Activated CD4-positive, alpha-beta T cell treated with anti-CD3 and anti-CD28 coated beads, Interleukin-2, amount 10 ng/mL, durations not matched to agents 24 days and 14 days (primary cell): ENCODE measurements around the gene SMAD2. TPM values are rescaled to one million over a fixed set of nuclear protein-coding genes. Genes with fewer than 3 reads are reported as not detected.

Source experiments
- DNase-seq: peaks from one replicate; pipeline ENCODE4 v3.0.0; 2022
- H3K27ac Mint-ChIP-seq: one replicate; pipeline ENCODE4 v1.8.0; 2022; ENCODE audit warnings: mild to moderate bottlenecking, mixed read lengths
- H3K27me3 Mint-ChIP-seq: one replicate; pipeline ENCODE4 v1.8.0; 2022; ENCODE audit warnings: mixed read lengths
- H3K36me3 Mint-ChIP-seq: one replicate; pipeline ENCODE4 v1.8.0; 2022; ENCODE audit warnings: low read depth, mild to moderate bottlenecking, mixed read lengths
- H3K4me1 Mint-ChIP-seq: one replicate; pipeline ENCODE4 v1.8.0; 2021; ENCODE audit warnings: mixed read lengths
- H3K4me3 Mint-ChIP-seq: one replicate; pipeline ENCODE4 v1.8.0; 2022; ENCODE audit warnings: mild to moderate bottlenecking, moderate library complexity, mixed read lengths
- H3K9me3 Mint-ChIP-seq: one replicate; pipeline ENCODE4 v1.8.0; 2021; ENCODE audit warnings: mixed read lengths
- intact Hi-C: fragments of 100-400 bp; cut with micrococcal nuclease; formaldehyde crosslinking; loops from one replicate; pipeline ENCODE4 v1.15.1; 2023
- total RNA-seq: library from RNA; stranded (reverse); gene quantifications from 2 replicates; pipeline ENCODE4 v1.2.3, GENCODE V29; 2022

Gene SMAD2
- total RNA-seq, 1 donor from 2014 or later, result 388 TPM

DNA sequence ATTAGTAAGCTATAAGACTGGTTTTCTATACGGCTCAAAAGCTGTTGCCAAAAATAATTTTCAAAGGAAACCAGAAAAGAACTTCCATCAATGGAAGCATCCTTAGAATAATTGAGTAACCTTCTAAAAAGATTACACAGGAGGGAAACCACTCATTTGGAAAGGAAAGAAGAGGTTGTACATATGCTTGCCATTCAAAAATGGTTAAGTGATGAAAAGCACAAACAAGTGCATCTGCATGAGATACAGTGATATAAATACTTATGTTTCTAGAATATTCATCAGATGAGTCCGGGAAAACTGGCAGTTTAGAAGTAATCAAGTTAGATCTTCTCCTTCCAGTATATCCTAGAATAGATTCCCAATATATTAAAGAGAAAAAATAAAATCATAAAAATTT lies 20.1 kb upstream of the SMAD2 start:
- DNase-seq, result no peak
- no peak overlapping the region for H3K27ac Mint-ChIP-seq
- H3K36me3 Mint-ChIP-seq, result no peaks in the 10 kb centered on the region
- no peak overlapping the region for H3K4me3 Mint-ChIP-seq
- peaks cover 21% of the 10 kb centered on the region for H3K27me3 Mint-ChIP-seq
- intact Hi-C loops, result no loop called here
- H3K4me1 Mint-ChIP-seq, result peaks cover 14% of the 10 kb centered on the region
- H3K9me3 Mint-ChIP-seq, result peaks cover 7% of the 10 kb centered on the region

DNA sequence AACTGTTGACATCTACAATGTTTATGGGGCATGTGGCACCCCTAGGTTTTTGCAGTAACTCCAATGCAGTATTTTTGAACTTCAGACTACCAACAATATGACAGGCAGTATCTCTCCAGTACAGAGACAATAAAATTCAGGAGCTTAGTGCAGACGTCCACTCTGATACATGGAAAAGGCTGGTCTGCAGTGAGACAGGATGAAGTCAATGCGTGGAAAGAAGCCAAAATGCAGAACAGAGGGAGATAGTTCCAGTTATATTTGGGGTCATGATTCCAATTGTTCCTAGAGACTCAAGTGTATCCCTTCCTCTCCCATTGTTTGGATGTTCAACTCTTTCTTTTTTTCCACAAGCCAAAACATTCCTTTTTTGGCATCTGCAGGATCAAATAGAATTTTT lies 18.7 kb upstream of the SMAD2 start:
- Mint-ChIP-seq H3K4me3 (no peak overlapping the region), H3K27me3 (peaks cover 24% of the 10 kb centered on the region), H3K4me1 (peaks cover 24% of the 10 kb centered on the region), H3K9me3 (peaks cover 13% of the 10 kb centered on the region), H3K27ac (no peak overlapping the region), H3K36me3 (no peaks in the 10 kb centered on the region)
- no peak for DNase-seq
- intact Hi-C loops, result no loop called here

DNA sequence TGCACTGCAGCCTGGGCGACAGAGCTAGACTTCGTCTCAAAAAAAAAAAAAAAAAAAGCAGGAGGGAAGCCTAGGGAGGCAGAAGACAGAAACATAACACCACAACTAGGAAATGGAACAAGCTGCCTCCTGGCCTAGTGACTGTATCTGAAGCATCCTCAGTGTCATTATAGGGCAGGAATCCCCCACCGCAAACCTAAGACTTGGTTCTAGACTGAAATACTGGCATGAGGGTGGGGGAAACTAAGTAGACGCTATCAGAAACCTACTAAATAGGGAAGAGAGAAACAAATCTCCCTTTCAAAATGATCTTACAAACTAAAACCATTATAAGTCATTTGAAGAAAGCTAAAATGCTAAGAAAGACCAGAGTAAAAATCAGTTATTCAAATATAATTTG lies 16.4 kb upstream of the SMAD2 start:
- Mint-ChIP-seq H3K4me3 (no peak overlapping the region), H3K4me1 (peaks cover 14% of the 10 kb centered on the region), H3K27me3 (peaks cover 29% of the 10 kb centered on the region), H3K27ac (no peak overlapping the region), H3K36me3 (no peaks in the 10 kb centered on the region), H3K9me3 (peaks cover 25% of the 10 kb centered on the region)
- DNase-seq, result no peak
- intact Hi-C loops, result no loop called here

DNA sequence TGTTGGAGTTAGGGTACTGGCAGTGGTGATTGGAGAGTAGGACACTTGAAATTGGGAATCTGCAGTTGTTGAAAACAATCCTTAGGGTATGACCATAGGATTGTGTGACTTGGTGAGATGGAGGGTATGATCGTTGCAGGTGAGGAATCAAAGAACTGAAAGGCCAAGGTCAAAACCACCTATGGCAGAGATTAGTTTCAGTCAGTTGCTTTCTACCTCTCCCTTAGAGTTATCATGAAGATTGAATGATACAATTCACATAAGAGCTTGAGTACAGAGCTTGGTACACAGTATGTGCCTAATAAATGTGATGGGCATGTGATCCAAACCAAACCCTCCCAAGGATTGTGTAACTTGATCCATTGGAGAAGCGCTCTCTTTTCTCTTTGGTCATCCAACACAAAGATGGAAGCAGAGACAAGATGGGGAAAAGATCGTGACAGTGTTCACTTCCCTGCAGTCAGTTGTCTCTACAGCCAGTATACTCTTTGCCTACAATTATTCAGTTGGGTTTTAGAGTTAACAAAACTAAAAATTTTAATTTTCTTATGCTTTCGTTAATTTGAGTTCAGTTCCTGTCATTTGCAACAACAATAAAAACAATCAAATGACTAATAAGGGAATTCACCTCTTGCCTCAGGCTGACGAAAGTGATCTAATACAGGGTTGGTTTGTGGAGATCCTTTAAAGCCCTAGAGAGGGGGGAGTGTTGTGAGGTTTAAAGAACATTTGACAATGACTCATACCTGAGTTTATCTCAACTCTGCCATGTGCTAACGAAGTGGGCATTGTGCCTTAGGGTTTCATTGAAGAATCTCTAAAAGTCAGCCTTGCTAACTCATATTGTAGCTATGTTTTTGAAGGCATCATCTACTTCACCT lies 14.8 kb upstream of the SMAD2 start:
- Mint-ChIP-seq H3K4me3 (no peak overlapping the region), H3K9me3 (peaks cover 25% of the 10 kb centered on the region), H3K27ac (peak overlapping the region; percentile 23), H3K4me1 (peaks cover 14% of the 10 kb centered on the region), H3K27me3 (peaks cover 23% of the 10 kb centered on the region), H3K36me3 (no peaks in the 10 kb centered on the region)
- intact Hi-C loops, result loop anchor here (2.0 kb wide), 1 partner anchor 14 kb away; the partner anchor contains the start of gene SMAD2
- DNase-seq, result no peak

DNA sequence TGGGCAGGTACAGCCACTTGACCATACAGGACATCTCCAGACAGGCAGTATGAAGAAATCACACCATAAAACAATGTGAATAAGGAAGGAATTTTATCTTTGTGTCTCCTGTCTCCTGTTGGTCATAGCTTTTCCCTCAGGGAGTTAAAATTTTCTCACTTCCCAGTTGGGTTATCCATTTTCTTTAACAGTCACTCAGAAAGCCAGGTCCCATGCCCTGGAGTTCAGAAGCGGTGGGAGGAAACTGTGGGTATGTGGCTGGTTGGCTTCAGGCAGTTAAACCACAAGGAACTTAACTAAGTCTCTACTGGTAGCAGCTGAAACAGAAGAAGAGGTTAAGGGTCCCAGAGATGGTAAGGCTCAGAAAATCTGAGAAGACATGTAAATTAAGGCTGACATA lies 6.5 kb upstream of the SMAD2 start:
- DNase-seq, result peak; percentile 63
- Mint-ChIP-seq H3K4me1 (peaks cover 10% of the 10 kb centered on the region), H3K36me3 (peaks cover 1% of the 10 kb centered on the region), H3K9me3 (peaks cover 4% of the 10 kb centered on the region), H3K4me3 (peak overlapping the region; percentile 14), H3K27me3 (peaks cover 12% of the 10 kb centered on the region), H3K27ac (no peak overlapping the region)
- intact Hi-C loops, result loop anchor here (10.0 kb wide), 1 partner anchor 228 kb away; no protein-coding TSS in a partner anchor

DNA sequence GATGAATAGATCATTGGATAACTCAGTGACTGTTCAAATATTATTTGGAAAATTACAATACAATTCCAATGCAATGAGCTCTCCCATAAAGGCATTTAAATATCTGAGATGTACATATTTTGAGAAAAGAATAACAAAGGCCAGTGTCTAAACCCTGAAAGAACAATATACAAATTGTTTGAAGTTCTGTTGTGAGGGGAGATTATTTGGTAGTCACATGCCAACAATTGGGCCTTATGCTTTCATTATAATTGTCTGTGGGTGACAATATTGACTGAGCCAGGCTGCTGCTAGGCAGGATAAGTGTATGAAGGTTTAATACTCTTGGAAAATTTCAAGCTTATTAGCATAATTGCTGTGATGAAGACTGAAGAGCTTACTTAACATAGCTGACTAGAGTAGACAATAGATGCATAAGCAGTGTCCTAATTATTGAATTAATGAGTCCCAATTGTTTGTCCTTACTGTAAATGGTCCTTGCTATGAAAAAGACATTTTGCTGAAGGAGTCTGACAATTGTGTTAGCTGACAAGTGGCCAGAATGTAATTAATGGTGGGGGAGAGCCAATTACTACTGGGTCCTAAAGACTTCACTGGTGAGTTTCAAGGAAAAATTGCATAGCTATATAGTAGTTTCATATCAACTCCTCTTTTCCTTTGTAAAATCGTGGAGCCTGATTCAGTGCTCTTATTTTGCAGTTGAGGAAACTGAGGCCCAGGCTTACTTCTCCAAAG lies 5.0 kb upstream of the SMAD2 start:
- intact Hi-C loops, result loop anchor here (10.0 kb wide), 1 partner anchor 229 kb away; no protein-coding TSS in a partner anchor
- peaks cover 2% of the 10 kb centered on the region for H3K36me3 Mint-ChIP-seq
- no peak overlapping the region for H3K4me3 Mint-ChIP-seq
- H3K4me1 Mint-ChIP-seq, result peaks cover 14% of the 10 kb centered on the region
- no peak for DNase-seq
- H3K27ac Mint-ChIP-seq, result no peak overlapping the region
- peaks cover 12% of the 10 kb centered on the region for H3K27me3 Mint-ChIP-seq
- peaks cover 4% of the 10 kb centered on the region for H3K9me3 Mint-ChIP-seq

DNA sequence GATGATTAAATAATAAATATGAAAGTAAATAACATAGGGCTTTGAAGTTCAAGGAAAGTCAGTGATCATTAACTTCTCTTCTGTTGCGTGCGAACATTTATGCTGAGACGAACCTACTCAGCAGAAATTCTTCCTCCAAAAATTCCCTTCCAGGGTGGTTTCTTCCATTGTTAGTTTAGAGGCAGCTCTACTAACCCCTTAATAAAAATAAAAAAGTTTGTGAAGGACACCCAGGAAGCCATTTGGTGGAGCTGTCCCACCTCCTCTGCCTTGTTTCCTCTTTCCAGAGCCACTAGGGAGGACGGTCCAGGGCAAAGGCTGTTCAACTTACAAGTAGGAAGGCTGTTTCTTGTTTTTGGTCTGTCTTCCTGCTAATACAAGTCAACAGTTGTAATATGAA lies 2.1 kb upstream of the SMAD2 start:
- DNase-seq, result peak; percentile 54
- peaks cover 19% of the 10 kb centered on the region for H3K36me3 Mint-ChIP-seq
- H3K4me3 Mint-ChIP-seq, result no peak overlapping the region
- H3K27me3 Mint-ChIP-seq, result peaks cover 11% of the 10 kb centered on the region
- H3K4me1 Mint-ChIP-seq, result peaks cover 27% of the 10 kb centered on the region
- intact Hi-C loops, result loop anchor here (2.0 to 10.0 kb wide), 2 partner anchors 20 to 232 kb away; no protein-coding TSS in a partner anchor
- peaks cover 4% of the 10 kb centered on the region for H3K9me3 Mint-ChIP-seq
- no peak overlapping the region for H3K27ac Mint-ChIP-seq

DNA sequence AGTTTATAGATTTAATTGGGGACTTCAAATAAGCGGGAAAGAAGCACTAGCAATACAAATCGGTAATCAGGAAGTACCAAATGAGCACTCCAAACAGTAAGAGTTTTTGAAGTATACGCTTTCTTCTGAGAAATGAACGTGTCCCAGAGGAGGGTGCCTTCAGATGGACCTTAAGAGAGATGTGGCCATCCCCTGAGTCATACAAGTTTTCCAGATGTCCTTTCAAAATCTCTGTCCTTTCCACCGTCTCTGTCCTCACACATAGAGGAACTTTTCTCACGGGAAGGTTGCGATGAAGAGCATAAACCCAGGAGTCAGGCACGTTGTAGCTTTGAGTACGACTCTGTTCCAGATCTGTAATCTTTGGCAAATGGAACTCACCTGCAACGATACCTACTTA lies 1.7 kb upstream of the SMAD2 start:
- H3K9me3 Mint-ChIP-seq, result peaks cover 4% of the 10 kb centered on the region
- intact Hi-C loops, result loop anchor here (2.0 to 10.0 kb wide), 2 partner anchors 21 to 233 kb away; no protein-coding TSS in a partner anchor
- peaks cover 11% of the 10 kb centered on the region for H3K27me3 Mint-ChIP-seq
- H3K4me3 Mint-ChIP-seq, result peak overlapping the region; percentile 86
- H3K27ac Mint-ChIP-seq, result peak overlapping the region; percentile 91
- H3K4me1 Mint-ChIP-seq, result peaks cover 30% of the 10 kb centered on the region
- peaks cover 22% of the 10 kb centered on the region for H3K36me3 Mint-ChIP-seq
- DNase-seq, result peak; percentile 56

DNA sequence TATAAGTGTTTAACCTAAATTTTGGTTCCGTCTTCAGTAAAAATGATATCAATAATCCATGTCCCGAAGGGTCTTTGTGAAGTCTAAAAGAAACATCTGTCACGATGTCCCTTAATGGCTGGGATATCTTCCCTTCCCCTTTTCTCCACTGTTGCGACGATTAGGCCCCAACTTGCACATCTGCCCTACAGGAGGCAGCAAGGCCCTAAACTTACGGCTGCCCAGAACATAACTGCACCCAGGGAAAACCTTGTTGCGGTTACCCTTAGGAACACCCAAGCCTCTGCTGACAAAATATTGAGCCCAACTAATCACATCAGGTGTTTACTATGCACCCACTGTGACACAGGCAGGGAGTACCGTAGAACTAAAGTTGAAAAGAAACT lies 1.3 kb upstream of the SMAD2 start:
- Mint-ChIP-seq H3K4me1 (peaks cover 34% of the 10 kb centered on the region), H3K27ac (peak overlapping the region; percentile 91), H3K36me3 (peaks cover 25% of the 10 kb centered on the region), H3K27me3 (peaks cover 11% of the 10 kb centered on the region), H3K4me3 (peak overlapping the region; percentile 86), H3K9me3 (peaks cover 4% of the 10 kb centered on the region)
- intact Hi-C loops, result loop anchor here (1.0 to 10.0 kb wide), 7 partner anchors 13 to 1015 kb away; partner anchors contain the start of genes KATNAL2 and PIAS2
- DNase-seq, result peak; percentile 79

DNA sequence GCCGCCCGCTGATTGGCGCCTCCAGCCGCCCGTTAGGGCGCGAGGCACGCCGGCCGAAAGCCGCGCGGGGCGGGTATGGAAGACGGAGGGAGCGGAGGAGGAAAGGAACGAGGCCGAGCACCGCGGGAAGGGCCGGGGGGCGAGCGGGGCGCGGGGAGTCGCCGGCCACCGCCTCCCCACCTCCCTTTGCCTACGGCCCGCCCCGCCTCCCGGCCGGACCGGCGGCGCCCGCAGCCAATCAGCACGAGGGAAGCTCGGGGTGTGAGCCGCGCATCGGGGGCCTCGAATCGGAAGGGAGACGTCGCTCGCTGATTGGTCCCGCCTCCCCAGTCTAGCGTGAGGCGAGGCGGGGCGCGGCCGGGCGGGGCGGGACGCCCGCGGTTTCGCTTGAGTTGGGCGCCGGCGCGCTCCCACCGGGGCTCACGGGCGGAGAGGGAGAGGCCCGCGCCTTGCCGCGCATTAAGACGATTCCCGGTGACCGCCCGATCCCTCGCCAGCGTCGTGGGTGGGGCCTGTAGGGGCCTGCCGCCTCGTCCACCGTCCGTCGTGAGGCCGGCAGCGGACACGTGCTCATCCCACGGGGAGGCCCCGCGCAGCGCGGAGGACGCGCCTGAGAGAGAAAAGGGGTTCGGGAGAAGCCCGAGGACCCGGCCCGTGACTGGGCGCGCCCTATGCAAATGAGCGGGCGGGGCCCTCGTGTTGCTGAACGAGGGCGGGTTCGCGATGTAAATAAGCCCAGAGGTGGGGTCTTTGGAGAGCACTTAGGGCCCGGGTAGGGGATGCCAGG lies 665 bp upstream of the SMAD2 start:
- H3K27ac Mint-ChIP-seq, result peak overlapping the region; percentile 91

DNA sequence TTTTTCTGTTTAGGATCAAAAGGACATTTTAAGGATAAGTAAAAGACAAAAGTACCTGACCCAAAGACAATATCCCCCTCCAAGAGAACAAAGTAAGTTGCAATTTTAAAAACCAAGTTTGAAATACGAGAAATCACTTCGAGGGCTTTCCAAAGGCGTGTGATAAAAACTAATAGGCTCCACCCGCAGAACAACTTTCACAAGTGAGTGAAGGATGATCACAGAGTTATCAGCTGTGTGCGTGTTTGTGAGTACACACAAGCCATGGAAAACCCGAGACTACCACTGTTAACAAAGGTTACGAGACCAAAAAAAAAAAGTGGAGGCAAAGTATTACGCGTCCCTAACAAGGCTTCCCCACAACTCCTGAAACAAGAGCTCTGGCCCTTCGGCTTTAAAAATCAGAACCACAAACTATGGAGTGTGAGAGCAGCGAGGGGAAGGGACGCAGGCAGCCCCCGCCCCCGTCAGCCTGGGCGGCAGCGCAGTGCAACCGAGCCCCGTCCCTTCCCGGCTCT lies 719 bp downstream of the SMAD2 start:
- peaks cover 52% of the 10 kb centered on the region for H3K4me1 Mint-ChIP-seq
- intact Hi-C loops, result loop anchor here (2.0 to 10.0 kb wide), 5 partner anchors 15 to 1013 kb away; partner anchors contain the start of genes KATNAL2 and PIAS2

More for the DNA sequence above, 665 bp upstream of the SMAD2 start:
- Mint-ChIP-seq H3K9me3 (peaks cover 4% of the 10 kb centered on the region), H3K27me3 (peaks cover 11% of the 10 kb centered on the region), H3K4me1 (peaks cover 38% of the 10 kb centered on the region), H3K4me3 (peak overlapping the region; percentile 86), H3K36me3 (peaks cover 30% of the 10 kb centered on the region)
- peak; percentile 98 for DNase-seq
- intact Hi-C loops, result loop anchor here (1.0 to 10.0 kb wide), 6 partner anchors 14 to 1014 kb away; partner anchors contain the start of genes KATNAL2 and PIAS2

DNA sequence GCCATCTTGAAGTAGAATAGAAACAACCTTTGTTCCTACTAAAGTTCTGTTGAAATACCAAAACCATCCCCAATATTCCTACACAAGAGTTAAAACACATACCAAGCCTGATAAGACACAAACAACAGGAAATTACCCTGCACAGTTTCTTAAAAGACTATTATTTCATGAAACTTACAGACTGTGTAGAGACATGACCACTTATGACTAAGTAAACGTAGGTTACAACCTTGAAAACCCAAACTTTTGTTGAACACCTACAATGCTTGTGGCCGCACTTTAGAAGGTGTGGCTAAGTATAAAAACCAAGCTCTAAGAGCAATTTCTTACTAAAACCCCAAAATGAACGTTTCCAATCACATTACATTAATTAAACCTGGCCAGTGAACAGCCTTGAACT lies 2.0 kb downstream of the SMAD2 start:
- Mint-ChIP-seq H3K4me3 (peak overlapping the region; percentile 95), H3K4me1 (peaks cover 50% of the 10 kb centered on the region), H3K27ac (peak overlapping the region; percentile 95), H3K36me3 (peaks cover 47% of the 10 kb centered on the region), H3K27me3 (no peaks in the 10 kb centered on the region), H3K9me3 (no peaks in the 10 kb centered on the region)
- no peak for DNase-seq
- intact Hi-C loops, result loop anchor here (1.0 kb wide), 4 partner anchors 10 to 27 kb away; no protein-coding TSS in a partner anchor

More for the DNA sequence above, 719 bp downstream of the SMAD2 start:
- peak overlapping the region; percentile 95 for H3K4me3 Mint-ChIP-seq
- no peak for DNase-seq
- H3K36me3 Mint-ChIP-seq, result peaks cover 42% of the 10 kb centered on the region
- H3K27me3 Mint-ChIP-seq, result peaks cover 9% of the 10 kb centered on the region
- H3K9me3 Mint-ChIP-seq, result peaks cover 4% of the 10 kb centered on the region
- H3K27ac Mint-ChIP-seq, result peak overlapping the region; percentile 96
